Mesothelial cell of epicardium (in vitro differentiated cells): ENCODE measurements around the gene SPTBN5. TPM values are rescaled to one million over a fixed set of nuclear protein-coding genes. Genes with fewer than 3 reads are reported as not detected.

ENCODE experiments used
- DNase-seq, 2 experiments: peaks; one replicate each; pipeline ENCODE4 v3.0.0; 2021; ENCODE audit warnings: low spot score in 2 of 2; ENCODE audit not compliant: unreplicated experiment in 2 of 2
- H3K27ac Mint-ChIP-seq: 2 replicates; pipeline ENCODE4 v1.8.0; 2021; ENCODE audit warnings: mixed read lengths
- H3K27me3 Mint-ChIP-seq: 2 replicates; pipeline ENCODE4 v1.8.0; 2021; ENCODE audit warnings: low read depth, mixed read lengths
- H3K36me3 Mint-ChIP-seq: 2 replicates; pipeline ENCODE4 v1.8.0; 2021; ENCODE audit warnings: mixed read lengths
- H3K4me1 Mint-ChIP-seq: 2 replicates; pipeline ENCODE4 v1.8.0; 2021; ENCODE audit warnings: mixed read lengths
- H3K4me3 Mint-ChIP-seq: 2 replicates; pipeline ENCODE4 v1.8.0; 2021; ENCODE audit warnings: mild to moderate bottlenecking, moderate library complexity, mixed read lengths
- H3K9me3 Mint-ChIP-seq: 2 replicates; pipeline ENCODE4 v1.8.0; 2021; ENCODE audit warnings: mixed read lengths
- total RNA-seq: library from RNA; stranded (reverse); gene quantifications from 3 replicates; pipeline ENCODE4 v1.2.1, GENCODE V29; 2021
- TF ChIP-seq, protein P1 (sequence below): fragments of 200-600 bp; sonication (generic); IDR thresholded peaks from one replicate; pipeline ENCODE4 v1.5.0; 2021; ENCODE audit warnings: antibody characterized with exemption; ENCODE audit not compliant: unreplicated experiment

Gene SPTBN5
- total RNA-seq, 1 donor from 2014 or later, result 2.7 TPM

DNA sequence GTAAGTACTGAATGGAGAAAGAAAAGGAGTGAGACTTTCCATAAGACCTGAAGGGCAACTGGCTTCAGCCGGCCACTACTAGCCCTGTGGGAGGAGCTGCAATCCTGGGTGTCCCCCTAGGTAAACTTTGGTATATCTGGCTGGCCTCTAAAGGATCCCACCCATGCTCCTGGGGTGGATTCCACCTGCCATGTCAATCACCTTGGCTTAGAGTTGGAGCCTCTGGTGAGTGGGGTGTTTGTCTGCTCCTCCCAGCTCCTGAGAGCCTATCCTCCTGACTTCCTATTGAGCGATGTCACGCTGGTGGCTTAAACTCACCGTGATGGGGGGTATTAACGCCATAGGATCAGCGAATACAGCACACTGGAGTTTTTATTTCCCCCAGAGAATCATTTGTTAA lies 2.6 kb downstream of the SPTBN5 start:
- Mint-ChIP-seq H3K27me3 (no peaks in the 10 kb centered on the region), H3K4me3 (no peak overlapping the region), H3K36me3 (no peaks in the 10 kb centered on the region), H3K9me3 (no peaks in the 10 kb centered on the region), H3K4me1 (peaks cover 19% of the 10 kb centered on the region), H3K27ac (no peak overlapping the region)
- TF ChIP-seq, protein P1, sequence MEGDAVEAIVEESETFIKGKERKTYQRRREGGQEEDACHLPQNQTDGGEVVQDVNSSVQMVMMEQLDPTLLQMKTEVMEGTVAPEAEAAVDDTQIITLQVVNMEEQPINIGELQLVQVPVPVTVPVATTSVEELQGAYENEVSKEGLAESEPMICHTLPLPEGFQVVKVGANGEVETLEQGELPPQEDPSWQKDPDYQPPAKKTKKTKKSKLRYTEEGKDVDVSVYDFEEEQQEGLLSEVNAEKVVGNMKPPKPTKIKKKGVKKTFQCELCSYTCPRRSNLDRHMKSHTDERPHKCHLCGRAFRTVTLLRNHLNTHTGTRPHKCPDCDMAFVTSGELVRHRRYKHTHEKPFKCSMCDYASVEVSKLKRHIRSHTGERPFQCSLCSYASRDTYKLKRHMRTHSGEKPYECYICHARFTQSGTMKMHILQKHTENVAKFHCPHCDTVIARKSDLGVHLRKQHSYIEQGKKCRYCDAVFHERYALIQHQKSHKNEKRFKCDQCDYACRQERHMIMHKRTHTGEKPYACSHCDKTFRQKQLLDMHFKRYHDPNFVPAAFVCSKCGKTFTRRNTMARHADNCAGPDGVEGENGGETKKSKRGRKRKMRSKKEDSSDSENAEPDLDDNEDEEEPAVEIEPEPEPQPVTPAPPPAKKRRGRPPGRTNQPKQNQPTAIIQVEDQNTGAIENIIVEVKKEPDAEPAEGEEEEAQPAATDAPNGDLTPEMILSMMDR, result no peak
- DNase-seq, result no peak

DNA sequence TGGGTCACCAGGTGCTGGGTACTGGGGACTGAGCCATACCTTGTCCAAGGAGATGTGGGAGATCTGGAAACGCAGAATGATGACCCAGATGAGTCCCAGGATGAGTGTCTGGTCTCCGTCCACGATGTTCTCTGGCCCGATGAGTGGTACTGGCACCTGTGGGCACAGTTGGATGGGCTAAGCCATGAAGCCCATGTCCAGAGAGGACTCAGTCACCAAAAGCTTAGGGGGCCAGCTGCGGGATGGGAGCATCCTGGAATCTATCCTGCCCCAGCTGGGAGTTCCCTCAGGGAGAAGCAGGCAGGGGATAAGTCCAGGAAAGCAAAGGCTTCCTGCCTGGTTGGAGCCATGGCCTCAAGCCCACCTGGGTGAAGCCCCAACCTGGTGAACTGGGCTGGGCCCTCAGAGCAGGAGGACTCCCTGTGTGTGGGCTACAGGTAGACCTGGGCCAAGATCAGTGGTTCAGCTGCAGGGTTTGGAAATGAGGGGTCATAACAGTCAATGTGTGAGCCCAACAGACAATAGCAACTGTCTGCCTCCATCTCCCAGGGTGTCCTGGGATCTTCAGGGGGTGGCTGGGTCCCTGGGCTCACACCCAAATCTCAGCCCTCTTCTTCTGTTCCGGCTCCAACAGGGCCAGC lies 3.7 kb downstream of the SPTBN5 start:
- peaks cover 16% of the 10 kb centered on the region for H3K4me1 Mint-ChIP-seq
- DNase-seq, result no peak
- H3K4me3 Mint-ChIP-seq, result no peak overlapping the region

DNA sequence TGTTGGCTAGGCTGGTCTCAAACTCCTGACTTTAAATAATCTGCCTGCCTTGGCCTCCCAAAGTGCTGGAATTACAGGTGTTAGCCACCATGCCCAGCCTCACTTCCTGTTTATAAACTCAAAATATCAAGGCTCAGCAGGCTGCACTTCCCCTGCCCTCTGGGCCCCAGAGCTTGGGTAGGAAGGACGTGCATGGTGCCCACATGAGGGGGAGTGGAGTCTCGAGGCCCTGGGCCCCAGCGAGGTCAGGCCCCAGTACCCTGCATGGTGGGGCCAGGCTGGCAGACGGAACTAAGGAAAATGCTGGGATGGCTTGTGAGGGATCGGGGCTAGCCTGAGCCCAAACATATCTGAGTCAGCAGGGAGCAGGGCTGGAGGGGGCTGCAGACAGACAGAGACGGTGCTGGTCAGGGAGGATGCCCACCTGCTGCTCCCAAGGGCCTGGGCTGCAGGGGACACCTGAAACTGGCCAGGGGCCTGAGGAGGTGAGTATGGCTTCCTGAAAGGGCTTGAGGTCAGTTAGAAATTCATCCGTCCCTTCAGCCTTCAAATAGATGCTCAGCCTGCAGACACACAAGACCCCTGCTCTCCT lies 5.1 kb downstream of the SPTBN5 start:
- H3K36me3 Mint-ChIP-seq, result no peaks in the 10 kb centered on the region
- H3K27me3 Mint-ChIP-seq, result peaks cover 3% of the 10 kb centered on the region
- DNase-seq, result no peak
- no peaks in the 10 kb centered on the region for H3K9me3 Mint-ChIP-seq
- H3K4me3 Mint-ChIP-seq, result no peak overlapping the region
- no peak overlapping the region for H3K27ac Mint-ChIP-seq
- TF ChIP-seq, protein P1, result no peak
- H3K4me1 Mint-ChIP-seq, result peaks cover 7% of the 10 kb centered on the region

More for the DNA sequence above, 3.7 kb downstream of the SPTBN5 start:
- Mint-ChIP-seq H3K36me3 (no peaks in the 10 kb centered on the region), H3K9me3 (no peaks in the 10 kb centered on the region), H3K27me3 (no peaks in the 10 kb centered on the region), H3K27ac (no peak overlapping the region)
- TF ChIP-seq, protein P1, result no peak

DNA sequence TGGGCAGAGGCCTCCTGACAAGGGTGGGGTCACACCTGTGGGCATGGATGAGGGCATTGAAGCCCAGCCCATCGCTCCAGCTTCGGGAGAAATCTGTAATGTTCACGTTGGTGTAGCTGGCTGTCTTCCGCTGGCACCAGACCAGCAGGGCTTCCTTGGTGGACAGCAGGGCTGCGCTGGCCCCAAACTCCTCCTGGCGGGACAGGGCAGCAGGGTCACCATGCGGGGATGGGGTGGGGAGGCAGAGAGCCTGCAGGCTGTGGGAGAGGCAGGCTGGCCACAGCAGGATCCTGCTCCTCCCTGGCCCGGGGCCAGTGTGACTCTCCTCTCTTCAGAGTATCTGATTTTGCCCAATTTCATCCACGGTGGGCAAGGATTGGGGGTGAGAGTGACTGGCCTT lies 6.0 kb downstream of the SPTBN5 start:
- no peaks in the 10 kb centered on the region for H3K36me3 Mint-ChIP-seq
- H3K9me3 Mint-ChIP-seq, result no peaks in the 10 kb centered on the region
- no peak for DNase-seq
- TF ChIP-seq, protein P1, result no peak
- no peaks in the 10 kb centered on the region for H3K4me1 Mint-ChIP-seq
- no peak overlapping the region for H3K4me3 Mint-ChIP-seq
- peaks cover 3% of the 10 kb centered on the region for H3K27me3 Mint-ChIP-seq
- no peak overlapping the region for H3K27ac Mint-ChIP-seq

DNA sequence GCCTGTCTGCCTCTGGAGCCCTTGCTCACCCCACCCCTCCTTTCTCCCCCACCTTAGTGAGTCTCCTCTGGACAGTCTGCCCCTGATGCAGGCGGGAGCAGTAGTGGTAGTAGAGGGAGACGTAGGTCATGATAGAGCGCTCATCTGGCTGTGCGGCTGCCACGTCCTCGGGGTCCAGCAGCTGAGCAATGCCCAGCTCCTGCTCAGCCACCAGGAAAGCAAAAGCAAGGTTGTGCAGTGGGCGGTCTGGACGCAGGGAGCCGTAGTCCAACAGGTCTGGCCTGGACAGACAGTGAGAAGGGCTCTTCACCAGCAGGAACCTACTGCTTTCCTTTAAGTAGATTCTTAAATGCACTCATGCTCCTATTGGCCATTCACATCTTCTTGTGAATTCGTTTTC lies 6.7 kb downstream of the SPTBN5 start:
- H3K4me1 Mint-ChIP-seq, result peaks cover 6% of the 10 kb centered on the region
- H3K36me3 Mint-ChIP-seq, result no peaks in the 10 kb centered on the region
- no peak overlapping the region for H3K4me3 Mint-ChIP-seq

More for the DNA sequence above, 6.7 kb downstream of the SPTBN5 start:
- H3K9me3 Mint-ChIP-seq, result no peaks in the 10 kb centered on the region
- TF ChIP-seq, protein P1, result no peak
- no peak for DNase-seq
- no peak overlapping the region for H3K27ac Mint-ChIP-seq
- peaks cover 9% of the 10 kb centered on the region for H3K27me3 Mint-ChIP-seq
